Endothelial cell of umbilical vein (primary cell): ENCODE data around the gene MED14. TPM values are rescaled to one million over a fixed set of nuclear protein-coding genes. Genes with fewer than 3 reads are reported as not detected.

ENCODE experiments used
- BruUV-seq: library from RNA; stranded (reverse); fragments of 400-500 nt; replicated peaks from 2 replicates; lab custom pipeline; 2021; lab: Mats Ljungman, UMichigan
- CTCF ChIA-PET: fragments of 300-600, 350-600 bp; sonication (Branson Sonifier 250); formaldehyde crosslinking; loops from one replicate; lab custom pipeline; 2021; ENCODE audit warnings: antibody characterized with exemption, inconsistent platforms; lab: Charles Lee
- POLR2A ChIA-PET: fragments of 300-600, 350-600 bp; sonication (Branson Sonifier 250); formaldehyde crosslinking; loops from one replicate; lab custom pipeline; 2021; ENCODE audit warnings: antibody characterized with exemption, inconsistent platforms; lab: Charles Lee
- DNase-seq: peaks from one replicate; pipeline ENCODE4 v3.0.0-alpha.2; 2011; ENCODE audit warnings: low read depth, low spot score
- FAIRE-seq: peaks from 2 replicates; lab custom pipeline; 2011; peaks lifted over from hg19 to GRCh38; lab: Jason Lieb, UNC
- H2AFZ ChIP-seq: 2 replicates; pipeline ENCODE4 v1.6.0; 2012; ENCODE audit warnings: low read depth, low read length, control low read depth, inconsistent platforms
- H3K27ac ChIP-seq: 2 replicates; pipeline ENCODE4 v1.5.1; 2011; ENCODE audit warnings: low read depth, mild to moderate bottlenecking, control low read depth, low read length, moderate library complexity; ENCODE audit not compliant: insufficient read depth
- H3K27me3 ChIP-seq, 2 experiments: 2 replicates each; pipeline versions ENCODE4 v1.6.0 to v1.6.1; 2011; ENCODE audit warnings: low read length in 2 of 2, mixed read lengths in 1 of 2; ENCODE audit not compliant: control insufficient read depth in 2 of 2, insufficient read depth in 2 of 2
- H3K36me3 ChIP-seq, 2 experiments: 2 replicates in 1 of 2; 3 replicates in 1 of 2; pipeline ENCODE4 v1.5.1; 2011; ENCODE audit warnings: low read length in 2 of 2, mild to moderate bottlenecking in 1 of 2, moderate library complexity in 1 of 2; ENCODE audit not compliant: control insufficient read depth in 2 of 2, insufficient read depth in 2 of 2; ENCODE audit errors: extremely low read depth in 1 of 2
- H3K4me1 ChIP-seq: 3 replicates; pipeline ENCODE4 v1.5.1; 2011; ENCODE audit warnings: mild to moderate bottlenecking, low read length; ENCODE audit not compliant: control insufficient read depth, insufficient read depth; ENCODE audit errors: extremely low read depth
- H3K4me2 ChIP-seq: 2 replicates; pipeline ENCODE4 v1.6.1; 2011; ENCODE audit warnings: low read length, control low read depth, mixed read lengths; ENCODE audit not compliant: insufficient read depth
- H3K4me3 ChIP-seq, 3 experiments: fragments of 200-600 bp in 1 of 3; sonication (generic), shearing (Covaris generic) in 1 of 3; replicated peaks in 1 of 3; 2 replicates each; pipeline ENCODE4 v1.5.1; 2011 to 2016; ENCODE audit warnings: control low read depth in 3 of 3, low read length in 3 of 3, mild to moderate bottlenecking in 2 of 3, inconsistent platforms in 1 of 3, low read depth in 1 of 3, moderate library complexity in 1 of 3; ENCODE audit not compliant: insufficient read depth in 1 of 3
- H3K79me2 ChIP-seq: 2 replicates; pipeline ENCODE4 v1.6.0; 2012; ENCODE audit warnings: low read length, inconsistent platforms; ENCODE audit not compliant: control insufficient read depth, insufficient read depth
- H3K9ac ChIP-seq: replicated peaks from 2 replicates; pipeline ENCODE3; 2011; ENCODE audit warnings: low read length, control low read depth; ENCODE audit not compliant: insufficient read depth; ENCODE audit errors: extremely low read depth
- H3K9me1 ChIP-seq: replicated peaks from 3 replicates; pipeline ENCODE4 v1.6.0; 2011; ENCODE audit warnings: mild to moderate bottlenecking, low read length; ENCODE audit not compliant: control insufficient read depth, insufficient read depth; ENCODE audit errors: extremely low read depth
- H3K9me3 ChIP-seq: replicated peaks from 2 replicates; pipeline ENCODE4 v1.5.1; 2012; ENCODE audit warnings: low read length, inconsistent platforms; ENCODE audit not compliant: control insufficient read depth, insufficient read depth
- H4K20me1 ChIP-seq: replicated peaks from 2 replicates; pipeline ENCODE3; 2011; ENCODE audit warnings: mild to moderate bottlenecking, low read length; ENCODE audit not compliant: control insufficient read depth, insufficient read depth; ENCODE audit errors: extremely low read depth
- EZH2 ChIP-seq: IDR thresholded peaks from 2 replicates; pipeline ENCODE4 v1.6.1; 2012; ENCODE audit warnings: borderline replicate concordance, low read depth, mild to moderate bottlenecking, moderate library complexity, low read length, inconsistent platforms; ENCODE audit not compliant: severe bottlenecking
- FOS ChIP-seq: IDR thresholded peaks from 2 replicates; pipeline ENCODE4 v1.6.1; 2011; ENCODE audit warnings: mild to moderate bottlenecking, low read length, moderate library complexity, borderline replicate concordance; ENCODE audit not compliant: insufficient read depth
- GATA2 ChIP-seq: IDR thresholded peaks from 2 replicates; pipeline ENCODE4 v1.7.0; 2011; ENCODE audit warnings: low read depth, mild to moderate bottlenecking, moderate library complexity, mixed read lengths, low read length; ENCODE audit not compliant: insufficient read length, insufficient read depth
- JUN ChIP-seq: IDR thresholded peaks from 2 replicates; pipeline ENCODE4 v1.6.1; 2011; ENCODE audit warnings: borderline replicate concordance, low read depth; ENCODE audit not compliant: insufficient read length, insufficient read depth
- MYC ChIP-seq: IDR thresholded peaks from one replicate; pipeline ENCODE4 v1.6.1; 2011; ENCODE audit warnings: mild to moderate bottlenecking, low read depth, low read length
- POLR2A ChIP-seq: IDR thresholded peaks from 2 replicates; pipeline ENCODE4 v1.6.1; 2012; ENCODE audit warnings: low read depth, mild to moderate bottlenecking, control low read depth, low read length
- POLR2AphosphoS5 ChIP-seq: IDR thresholded peaks from 2 replicates; pipeline ENCODE4 v1.6.1; 2012; ENCODE audit warnings: low read depth, mild to moderate bottlenecking, control low read depth, low read length, moderate library complexity; ENCODE audit not compliant: insufficient read depth
- dilution Hi-C: fragments of 300-500 bp; cut with MboI; formaldehyde crosslinking; loops from one replicate; pipeline ENCODE4 v1.15.0; 2019; ENCODE audit warnings: low sequenced_read_pairs; ENCODE audit not compliant: extremely low pct_ligation_motif_present
- intact Hi-C: fragments of 100-400 bp; cut with micrococcal nuclease; formaldehyde crosslinking; loops from one replicate; pipeline ENCODE4 v1.10.0; 2022
- polyA plus RNA-seq, 4 experiments: library from polyadenylated mRNA; depleted of rRNA in 3 of 4; stranded (reverse) in 3 of 4; unstranded in 1 of 4; fragments of >200 nt; gene quantifications; 2 replicates each; pipeline versions ENCODE4 v1.2.1 to v1.2.3, GENCODE V29; 2011 to 2012; ENCODE audit warnings: missing spikeins in 1 of 4
- total RNA-seq: library from RNA; stranded (reverse); gene quantifications from 2 replicates; pipeline ENCODE4 v1.2.3, GENCODE V29; 2021
- TF ChIP-seq, protein P1 (sequence below), 2 donors: IDR thresholded peaks; 1 replicate in 1 of 2; 2 replicates in 1 of 2; pipeline ENCODE4 v1.5.1; 2011; ENCODE audit warnings: low read length in 2 of 2, mild to moderate bottlenecking in 2 of 2, moderate library complexity in 2 of 2, control low read depth in 1 of 2, inconsistent platforms in 1 of 2, low read depth in 1 of 2; ENCODE audit not compliant: insufficient read depth in 1 of 2; ENCODE audit errors: extremely low read depth in 1 of 2
- TF ChIP-seq, protein P2 (sequence below): IDR thresholded peaks from 2 replicates; pipeline ENCODE4 v1.6.1; 2011; ENCODE audit not compliant: insufficient read depth, insufficient read length

Gene MED14
- total and polyA plus RNA-seq, 2 donors (not counting 3 experiments of a cell fraction or from before 2014, with no cell fraction given), result 25.6 to 55.8 TPM

DNA sequence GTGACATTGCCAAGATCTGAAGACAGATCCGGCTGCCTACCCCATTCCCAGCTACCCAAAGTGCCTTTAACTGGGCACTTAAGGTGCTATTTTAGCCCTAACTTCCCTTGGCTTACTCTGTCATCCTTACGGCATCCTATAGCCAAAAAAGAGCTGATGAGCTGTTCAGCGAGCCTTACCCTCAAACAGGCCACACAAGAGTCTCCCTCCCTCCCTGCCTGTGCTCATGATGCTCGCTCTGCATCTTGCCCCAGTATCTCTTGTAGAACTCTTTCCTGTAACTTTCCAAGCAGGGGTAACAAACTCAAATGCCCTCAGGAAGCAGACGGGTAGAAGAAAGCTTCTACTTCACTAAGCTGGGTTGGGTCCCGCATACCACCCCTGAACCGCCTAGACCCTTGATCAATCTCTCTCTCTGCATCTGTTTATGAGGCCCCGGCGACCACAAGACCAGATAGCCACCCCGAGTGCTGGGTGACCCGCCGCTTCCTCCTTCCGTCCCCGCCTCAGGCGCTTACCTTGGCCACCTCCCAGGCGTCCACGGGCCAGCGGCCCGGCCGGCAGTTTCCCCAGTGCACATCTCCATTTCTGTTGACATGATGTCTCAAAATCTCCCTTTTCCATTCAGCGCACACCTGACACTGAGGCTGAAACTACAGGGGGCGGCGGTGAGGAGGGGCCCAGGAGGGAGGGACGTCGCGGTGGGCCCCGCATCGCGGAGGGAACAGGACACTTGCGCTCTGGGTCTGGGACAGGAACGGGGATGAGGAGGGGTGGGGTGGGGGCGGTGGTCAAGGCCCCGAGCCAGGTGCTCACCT, 88.6 kb downstream of the MED14 start:
- H3K4me3 ChIP-seq, result peak overlapping the region; percentile 78 to 82 (median 81)
- peaks cover 44% of the 10 kb centered on the region for H3K79me2 ChIP-seq
- peak overlapping the region; percentile 43 for H3K27ac ChIP-seq
- H3K9me3 ChIP-seq, result no peaks in the 10 kb centered on the region
- dilution Hi-C loops (no loop called here), intact Hi-C loops (loop anchor here (2.0 kb wide), 1 partner anchor 102 kb away; no protein-coding TSS in a partner anchor)
- peak overlapping the region; percentile 91 for H3K4me2 ChIP-seq
- FAIRE-seq, result no peak
- BruUV-seq, result no TSS peak
- ChIA-PET CTCF (interaction anchor here (2.5 kb wide), 1 partner anchor 103 kb away, joined by 17 read pairs; no protein-coding TSS in a partner anchor), POLR2A (no interaction called here)
- DNase-seq, result peak; percentile 24
- no peaks in the 10 kb centered on the region for H3K9me1 ChIP-seq
- H3K4me1 ChIP-seq, result peaks cover 21% of the 10 kb centered on the region
- H3K9ac ChIP-seq, result peak overlapping the region; percentile 78
- no peaks in the 10 kb centered on the region for H3K27me3 ChIP-seq
- no peak for TF ChIP-seq EZH2
- no peak for TF ChIP-seq POLR2AphosphoS5
- TF ChIP-seq MYC, result no peak
- no peak for TF ChIP-seq GATA2
- TF ChIP-seq, protein P1, sequence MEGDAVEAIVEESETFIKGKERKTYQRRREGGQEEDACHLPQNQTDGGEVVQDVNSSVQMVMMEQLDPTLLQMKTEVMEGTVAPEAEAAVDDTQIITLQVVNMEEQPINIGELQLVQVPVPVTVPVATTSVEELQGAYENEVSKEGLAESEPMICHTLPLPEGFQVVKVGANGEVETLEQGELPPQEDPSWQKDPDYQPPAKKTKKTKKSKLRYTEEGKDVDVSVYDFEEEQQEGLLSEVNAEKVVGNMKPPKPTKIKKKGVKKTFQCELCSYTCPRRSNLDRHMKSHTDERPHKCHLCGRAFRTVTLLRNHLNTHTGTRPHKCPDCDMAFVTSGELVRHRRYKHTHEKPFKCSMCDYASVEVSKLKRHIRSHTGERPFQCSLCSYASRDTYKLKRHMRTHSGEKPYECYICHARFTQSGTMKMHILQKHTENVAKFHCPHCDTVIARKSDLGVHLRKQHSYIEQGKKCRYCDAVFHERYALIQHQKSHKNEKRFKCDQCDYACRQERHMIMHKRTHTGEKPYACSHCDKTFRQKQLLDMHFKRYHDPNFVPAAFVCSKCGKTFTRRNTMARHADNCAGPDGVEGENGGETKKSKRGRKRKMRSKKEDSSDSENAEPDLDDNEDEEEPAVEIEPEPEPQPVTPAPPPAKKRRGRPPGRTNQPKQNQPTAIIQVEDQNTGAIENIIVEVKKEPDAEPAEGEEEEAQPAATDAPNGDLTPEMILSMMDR (IDR thresholded peaks at IDR 0.05; ENCODE audit: extremely low read depth in 1 of 2, insufficient read depth in 1 of 2, low read depth in 1 of 2, low read length in 2 of 2), result no peak
- no peak for TF ChIP-seq FOS
- TF ChIP-seq JUN, result no peak
- TF ChIP-seq, protein P2, sequence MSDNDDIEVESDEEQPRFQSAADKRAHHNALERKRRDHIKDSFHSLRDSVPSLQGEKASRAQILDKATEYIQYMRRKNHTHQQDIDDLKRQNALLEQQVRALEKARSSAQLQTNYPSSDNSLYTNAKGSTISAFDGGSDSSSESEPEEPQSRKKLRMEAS, result no peak
- TF ChIP-seq POLR2A, result no peak
- H3K36me3 ChIP-seq, result no peaks in the 10 kb centered on the region
- no peak overlapping the region for H2AFZ ChIP-seq
- no peaks in the 10 kb centered on the region for H4K20me1 ChIP-seq
